ENCODE measurements around the gene MYH7B. TPM values are rescaled to one million over a fixed set of nuclear protein-coding genes. Genes with fewer than 3 reads are reported as not detected.

The MYH7B gene
- total RNA-seq, 3 donors from 2014 or later: 0.76 to 1.9 (median 0.99) TPM

DNA sequence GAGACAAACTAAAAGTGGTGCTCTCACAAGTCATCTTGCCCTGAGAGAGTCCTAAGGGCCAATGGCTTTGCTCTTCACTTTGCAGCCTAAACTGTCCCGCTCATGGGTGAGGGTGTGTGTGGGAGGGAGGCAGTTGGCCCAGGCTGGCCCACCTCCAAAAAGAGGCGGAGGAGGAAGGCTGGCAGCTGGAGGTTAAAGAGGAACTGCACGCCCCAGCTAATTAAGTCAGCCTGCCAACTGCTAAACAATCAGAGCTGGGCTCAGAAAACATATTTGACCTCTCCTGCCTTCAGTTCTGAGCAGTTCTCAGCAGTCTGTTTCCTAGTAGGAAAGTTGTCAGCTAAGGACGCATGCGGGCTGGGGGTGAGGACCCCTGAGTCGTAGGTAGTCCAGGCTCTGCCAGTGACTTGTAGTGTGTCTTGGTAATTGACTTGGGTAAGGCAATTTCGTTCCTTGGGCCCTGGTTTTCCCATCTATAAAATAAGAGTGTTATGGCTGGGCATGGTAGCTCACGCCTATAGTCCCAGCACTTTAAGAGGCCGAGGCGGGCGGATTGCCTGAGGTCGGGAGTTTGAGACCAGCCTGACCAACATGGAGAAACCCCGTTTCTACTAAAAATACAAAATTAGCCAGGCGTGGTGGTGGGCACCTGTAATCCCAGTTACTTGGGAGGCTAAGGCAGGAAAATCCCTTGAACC is 17.1 kb upstream of the MYH7B start:
- TF ChIP-seq, protein P1, sequence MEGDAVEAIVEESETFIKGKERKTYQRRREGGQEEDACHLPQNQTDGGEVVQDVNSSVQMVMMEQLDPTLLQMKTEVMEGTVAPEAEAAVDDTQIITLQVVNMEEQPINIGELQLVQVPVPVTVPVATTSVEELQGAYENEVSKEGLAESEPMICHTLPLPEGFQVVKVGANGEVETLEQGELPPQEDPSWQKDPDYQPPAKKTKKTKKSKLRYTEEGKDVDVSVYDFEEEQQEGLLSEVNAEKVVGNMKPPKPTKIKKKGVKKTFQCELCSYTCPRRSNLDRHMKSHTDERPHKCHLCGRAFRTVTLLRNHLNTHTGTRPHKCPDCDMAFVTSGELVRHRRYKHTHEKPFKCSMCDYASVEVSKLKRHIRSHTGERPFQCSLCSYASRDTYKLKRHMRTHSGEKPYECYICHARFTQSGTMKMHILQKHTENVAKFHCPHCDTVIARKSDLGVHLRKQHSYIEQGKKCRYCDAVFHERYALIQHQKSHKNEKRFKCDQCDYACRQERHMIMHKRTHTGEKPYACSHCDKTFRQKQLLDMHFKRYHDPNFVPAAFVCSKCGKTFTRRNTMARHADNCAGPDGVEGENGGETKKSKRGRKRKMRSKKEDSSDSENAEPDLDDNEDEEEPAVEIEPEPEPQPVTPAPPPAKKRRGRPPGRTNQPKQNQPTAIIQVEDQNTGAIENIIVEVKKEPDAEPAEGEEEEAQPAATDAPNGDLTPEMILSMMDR (IDR thresholded peaks at IDR 0.05): no peak
- intact Hi-C loops (cut with DNase I, micrococcal nuclease): no loop called here
- Histone ChIP-seq H3K4me3 (no peak overlapping the region), H3K9me3 (no peaks in the 10 kb centered on the region), H3K36me3 (ENCODE audit: low read depth) (no peaks in the 10 kb centered on the region), H3K4me1 (ENCODE audit: low read depth) (peaks cover 16% of the 10 kb centered on the region)
- peak; percentile 96 for ATAC-seq
- peak; percentile 90 to 92 (median 91) for DNase-seq

- ATAC-seq: no peak
- H3K36me3 ChIP-seq (ENCODE audit: low read depth): no peaks in the 10 kb centered on the region
- no peak for DNase-seq
Measured at GRCh38 chr20:34940081-34940481, 15.6 kb upstream of the MYH7B start.

DNA sequence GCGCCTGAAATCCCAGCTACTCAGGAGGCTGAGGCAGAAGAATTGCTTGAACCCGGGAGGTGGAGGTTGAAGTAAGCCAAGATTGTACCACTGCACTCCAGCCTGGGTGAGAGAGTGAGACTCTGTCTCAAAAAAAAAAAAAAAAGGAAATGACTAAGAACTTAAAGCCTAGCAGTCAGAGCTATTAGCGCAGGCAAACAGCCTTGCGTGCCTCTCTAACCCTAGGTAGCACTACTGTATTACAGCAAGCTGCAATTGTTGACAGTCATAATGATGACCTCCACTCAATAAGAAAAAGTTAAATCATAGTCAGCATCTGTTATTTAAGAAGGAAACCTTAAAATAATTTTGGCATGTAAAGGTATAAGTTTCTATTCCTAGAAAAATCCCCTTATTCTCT is 14.4 kb upstream of the MYH7B start:
- DNase-seq (no peak), ATAC-seq (no peak)
- TF ChIP-seq, protein P1 (IDR thresholded peaks at IDR 0.05): no peak
- intact Hi-C loops (cut with DNase I, micrococcal nuclease): no loop called here
- Histone ChIP-seq H3K4me3 (no peak overlapping the region), H3K36me3 (ENCODE audit: low read depth) (no peaks in the 10 kb centered on the region), H3K4me1 (ENCODE audit: low read depth) (peaks cover 24% of the 10 kb centered on the region), H3K9me3 (no peaks in the 10 kb centered on the region)

More at GRCh38 chr20:34940081-34940481, 15.6 kb upstream of the MYH7B start:
- H3K4me3 ChIP-seq: no peak overlapping the region
- peaks cover 17% of the 10 kb centered on the region for H3K4me1 ChIP-seq (ENCODE audit: low read depth)
- intact Hi-C loops (cut with DNase I, micrococcal nuclease): no loop called here
- TF ChIP-seq, protein P1 (IDR thresholded peaks at IDR 0.05): no peak
- no peaks in the 10 kb centered on the region for H3K9me3 ChIP-seq

DNA sequence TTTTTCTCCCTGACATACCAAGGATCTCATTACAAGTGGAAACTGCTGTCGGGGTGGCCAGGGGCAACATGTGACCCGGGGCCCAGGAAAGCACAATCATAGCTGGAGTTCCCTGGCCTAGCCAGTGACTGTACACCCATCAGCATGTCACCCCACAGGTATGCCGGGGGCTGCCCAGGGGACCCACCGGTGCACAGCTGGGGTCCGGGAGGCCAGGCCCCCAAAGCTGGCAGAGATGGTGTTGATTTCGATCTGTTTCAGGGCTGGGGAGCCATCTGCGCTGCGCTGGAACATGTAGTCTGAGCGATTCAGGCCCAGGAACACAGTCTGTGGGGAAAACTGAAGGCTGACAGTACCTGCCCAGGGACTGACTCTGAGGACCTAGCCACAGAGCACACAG is 13.4 kb upstream of the MYH7B start:
- peaks cover 29% of the 10 kb centered on the region for H3K4me1 ChIP-seq (ENCODE audit: low read depth)
- no peaks in the 10 kb centered on the region for H3K9me3 ChIP-seq
- TF ChIP-seq, protein P1 (IDR thresholded peaks at IDR 0.05): no peak
- ATAC-seq: no peak
- no peak for DNase-seq
- intact Hi-C loops (cut with DNase I, micrococcal nuclease): no loop called here
- no peaks in the 10 kb centered on the region for H3K36me3 ChIP-seq (ENCODE audit: low read depth)
- H3K4me3 ChIP-seq: no peak overlapping the region

DNA sequence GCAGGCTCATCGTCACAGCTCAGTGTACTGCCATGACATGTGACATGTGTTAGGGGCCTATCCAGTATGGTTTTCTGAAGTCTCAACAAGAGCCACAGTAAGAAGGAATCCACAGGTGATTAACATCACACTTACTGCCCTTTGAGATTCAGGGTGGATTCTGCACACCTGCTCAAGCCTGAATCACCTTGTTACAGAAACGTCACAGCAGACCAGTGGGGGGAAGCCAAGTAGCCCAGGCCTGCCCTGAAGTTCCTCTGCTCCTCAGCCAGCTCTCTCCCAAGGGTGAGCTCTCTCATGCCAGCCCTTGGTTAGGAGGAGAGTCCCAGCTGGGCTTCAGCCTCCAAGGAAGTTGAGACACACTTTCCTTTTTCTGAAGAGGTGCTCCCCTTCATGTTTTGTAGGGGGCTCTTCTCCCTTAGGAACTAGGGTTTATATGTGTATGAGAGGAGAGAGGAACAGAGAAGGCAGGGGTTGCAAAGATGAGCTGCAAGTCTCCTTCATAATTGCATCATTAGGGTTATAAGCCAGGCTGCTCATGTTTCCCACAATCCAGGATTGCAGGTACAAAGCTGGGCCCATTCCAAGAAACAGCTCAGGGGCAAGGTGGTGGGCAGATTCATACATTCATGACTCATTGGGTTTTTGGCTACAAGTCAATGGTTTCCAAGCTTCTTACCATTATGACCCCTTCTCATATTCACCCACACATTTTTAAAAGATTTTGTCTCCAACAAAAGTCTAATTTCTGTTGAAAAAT is 11.7 kb upstream of the MYH7B start:
- intact Hi-C loops (cut with DNase I, micrococcal nuclease): no loop called here
- ATAC-seq: no peak
- TF ChIP-seq, protein P1 (IDR thresholded peaks at IDR 0.05): no peak
- Histone ChIP-seq H3K4me3 (no peak overlapping the region), H3K9me3 (no peaks in the 10 kb centered on the region), H3K36me3 (ENCODE audit: low read depth) (no peaks in the 10 kb centered on the region), H3K4me1 (ENCODE audit: low read depth) (peaks cover 27% of the 10 kb centered on the region)
- no peak for DNase-seq

Data from mucosa of descending colon (tissue), 3 donors.